Activated naive CD4-positive, alpha-beta T cell treated with anti-CD3 and anti-CD28 coated beads for 36 hours (primary cell): ENCODE measurements around the gene GPATCH1. TPM values are rescaled to one million over a fixed set of nuclear protein-coding genes. Genes with fewer than 3 reads are reported as not detected.
A peak's percentile ranks its signal among the peaks of the same experiment; 100 is the strongest.
"Not testable (repeated sequence)": the region's sequence is repeated elsewhere in the genome, so short reads cannot be mapped to it uniquely, and the experiment has no call there.

Experiments used
- CTCF ChIA-PET: fragments of 350-600 bp; sonication (Branson Sonifier 250); formaldehyde crosslinking; loops from one replicate; lab custom pipeline; 2021; ENCODE audit warnings: antibody characterized with exemption; lab: Charles Lee
- DNase-seq: peaks from one replicate; pipeline ENCODE4 v3.0.0-alpha.2; 2020
- H3K27ac Mint-ChIP-seq: one replicate; pipeline ENCODE4 v1.8.0; 2021; ENCODE audit warnings: mild to moderate bottlenecking, mixed read lengths
- H3K27me3 Mint-ChIP-seq: one replicate; pipeline ENCODE4 v1.8.0; 2021; ENCODE audit warnings: low read depth, mixed read lengths
- H3K36me3 Mint-ChIP-seq: one replicate; pipeline ENCODE4 v1.8.0; 2021; ENCODE audit warnings: low read depth, mixed read lengths
- H3K4me1 Mint-ChIP-seq: one replicate; pipeline ENCODE4 v1.8.0; 2021; ENCODE audit warnings: low read depth, mixed read lengths
- H3K4me3 Mint-ChIP-seq: one replicate; pipeline ENCODE4 v1.8.0; 2021; ENCODE audit warnings: mild to moderate bottlenecking, moderate library complexity, mixed read lengths
- H3K9me3 Mint-ChIP-seq: one replicate; pipeline ENCODE4 v1.8.0; 2021; ENCODE audit warnings: mixed read lengths
- intact Hi-C: fragments of 100-400 bp; cut with micrococcal nuclease; formaldehyde crosslinking; loops from one replicate; pipeline ENCODE4 v1.15.1; 2023
- total RNA-seq, 2 experiments: library from RNA; stranded (reverse); gene quantifications; one replicate each; pipeline ENCODE4 v1.2.3, GENCODE V29; 2021

GPATCH1 gene
- total RNA-seq: 1 to 10 TPM; 8.3 to 9.1 TPM

GRCh38 chr19:33080761-33081681 lies at the start of gene GPATCH1:
GPATCH1 (plus strand) TSS chr19:33081181; CDS start chr19:33081194, 13 bp downstream.
- Mint-ChIP-seq H3K27me3 (no peaks in the 10 kb centered on the region), H3K9me3 (no peaks in the 10 kb centered on the region)

GRCh38 chr19:33032218-33032781 lies 48.7 kb upstream of the GPATCH1 start:
- H3K4me1 Mint-ChIP-seq: peaks cover 4% of the 10 kb centered on the region
- H3K36me3 Mint-ChIP-seq: peaks cover 2% of the 10 kb centered on the region
- H3K27me3 Mint-ChIP-seq: no peaks in the 10 kb centered on the region
- intact Hi-C loops: no loop called here
- H3K27ac Mint-ChIP-seq: no peak overlapping the region
- no peak for DNase-seq
- H3K4me3 Mint-ChIP-seq: no peak overlapping the region
- CTCF ChIA-PET: no interaction called here
- peaks cover 5% of the 10 kb centered on the region for H3K9me3 Mint-ChIP-seq

More at GRCh38 chr19:33080761-33081681, at the start of gene GPATCH1:
- intact Hi-C loops: loop anchor here (1.0 to 10.0 kb wide), 7 partner anchors 44 to 1726 kb away; partner anchors contain the start of genes FAAP24, NUDT19 and PDCD5
- Mint-ChIP-seq H3K36me3 (no peaks in the 10 kb centered on the region), H3K27ac (peak within 1 kb of the TSS; percentile 88), H3K4me1 (peaks cover 25% of the 10 kb centered on the region), H3K4me3 (peak within 1 kb of the TSS; percentile 99)
- CTCF ChIA-PET: interaction anchor here (0.6 to 0.9 kb wide), 2 partner anchors 106 to 296 kb away, joined by 3 read pairs; no protein-coding TSS in a partner anchor
- DNase-seq: peak; percentile 89

GRCh38 chr19:33035461-33035860 lies 45.5 kb upstream of the GPATCH1 start:
- CTCF ChIA-PET: no interaction called here
- DNase-seq: no peak
- peaks cover 9% of the 10 kb centered on the region for H3K4me1 Mint-ChIP-seq
- H3K4me3 Mint-ChIP-seq: no peak overlapping the region
- H3K27me3 Mint-ChIP-seq: no peaks in the 10 kb centered on the region
- H3K36me3 Mint-ChIP-seq: no peaks in the 10 kb centered on the region
- intact Hi-C loops: no loop called here
- no peak overlapping the region for H3K27ac Mint-ChIP-seq
- H3K9me3 Mint-ChIP-seq: peaks cover 2% of the 10 kb centered on the region

- intact Hi-C loops: loop anchor here (1.0 kb wide), 1 partner anchor 45 kb away; the partner anchor contains the start of gene GPATCH1
- H3K9me3 Mint-ChIP-seq, H3K27me3 Mint-ChIP-seq, H3K4me1 Mint-ChIP-seq, CTCF ChIA-PET, H3K36me3 Mint-ChIP-seq, H3K4me3 Mint-ChIP-seq, DNase-seq: not testable (repeated sequence)
- peak overlapping the region; percentile 57 for H3K27ac Mint-ChIP-seq
Observed at GRCh38 chr19:33036370-33037167, 44.4 kb upstream of the GPATCH1 start.

DNA sequence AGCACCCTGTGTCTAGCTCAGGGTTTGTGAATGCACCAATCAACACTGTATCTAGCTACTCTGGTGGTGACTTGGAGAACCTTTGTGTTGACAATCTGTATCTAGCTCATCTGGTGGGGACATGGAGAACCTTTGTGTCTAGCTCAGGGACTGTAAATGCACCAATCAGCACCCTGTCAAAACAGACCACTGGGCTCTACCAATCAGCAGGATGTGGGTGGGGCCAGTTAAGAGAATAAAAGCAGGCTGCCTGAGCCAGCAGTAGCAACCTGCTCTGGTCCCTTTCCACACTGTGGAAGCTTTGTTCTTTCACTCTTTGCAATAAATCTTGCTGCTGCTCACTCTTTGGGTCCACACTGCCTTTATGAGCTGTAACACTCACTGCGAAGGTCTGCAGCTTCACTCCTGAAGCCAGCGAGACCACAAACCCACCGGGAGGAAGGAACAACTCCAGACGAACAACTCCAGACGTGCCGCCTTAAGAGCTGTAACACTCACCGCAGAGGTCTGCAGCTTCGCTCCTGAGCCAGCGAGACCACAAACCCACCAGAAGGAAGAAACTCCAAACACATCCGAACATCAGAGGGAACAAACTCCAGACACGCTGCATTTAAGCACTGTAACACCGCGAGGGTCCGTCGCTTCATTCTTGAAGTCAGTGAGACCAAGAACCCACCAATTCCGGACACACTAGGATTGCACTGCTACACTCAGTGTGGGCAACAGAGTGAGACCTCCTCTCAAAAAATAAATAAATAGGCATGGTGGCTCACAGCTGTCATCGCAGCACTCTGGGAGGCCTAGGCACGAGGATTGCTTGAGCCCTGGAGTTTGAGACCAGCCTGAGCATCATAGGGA lies 43.6 kb upstream of the GPATCH1 start:
- CTCF ChIA-PET: interaction anchor here (1.0 kb wide), 1 partner anchor 93 kb away, joined by 3 read pairs; no protein-coding TSS in a partner anchor
- intact Hi-C loops: loop anchor here (1.0 kb wide), 1 partner anchor 44 kb away; the partner anchor contains the start of gene GPATCH1
- Mint-ChIP-seq H3K4me3 (peak overlapping the region; percentile 73), H3K27ac (peak overlapping the region; percentile 57)
- not testable (repeated sequence) for H3K9me3 Mint-ChIP-seq, H3K36me3 Mint-ChIP-seq, H3K4me1 Mint-ChIP-seq, H3K27me3 Mint-ChIP-seq
- DNase-seq: peak; percentile 40

DNA sequence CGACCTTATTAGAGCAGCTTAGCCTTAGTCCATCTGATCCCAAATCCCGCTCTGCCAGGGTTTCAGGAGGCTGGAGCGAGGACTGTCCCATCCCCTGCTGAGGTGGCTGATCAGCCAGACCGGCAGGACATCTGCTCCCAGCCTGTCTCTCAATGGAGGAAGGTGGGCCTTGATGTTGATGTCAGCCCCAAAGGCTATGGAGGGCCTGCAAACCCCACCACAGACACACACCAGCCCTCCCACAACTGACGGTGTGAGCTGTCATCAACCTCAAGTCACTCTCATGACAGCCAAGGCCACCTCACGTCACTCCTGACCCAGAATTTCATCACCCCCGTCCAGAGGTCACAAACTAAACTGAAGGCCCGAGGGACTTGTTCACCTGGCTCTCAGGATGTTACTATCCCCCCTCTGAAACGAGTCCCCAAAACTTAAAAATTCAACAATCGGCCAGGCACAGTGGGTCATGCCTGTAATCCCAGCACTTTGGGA lies 41.8 kb upstream of the GPATCH1 start:
- H3K36me3 Mint-ChIP-seq: no peaks in the 10 kb centered on the region
- no peak overlapping the region for H3K27ac Mint-ChIP-seq
- H3K4me3 Mint-ChIP-seq: no peak overlapping the region
- H3K4me1 Mint-ChIP-seq: peaks cover 9% of the 10 kb centered on the region
- H3K27me3 Mint-ChIP-seq: no peaks in the 10 kb centered on the region
- CTCF ChIA-PET: no interaction called here
- no peak for DNase-seq
- intact Hi-C loops: no loop called here
- peaks cover 2% of the 10 kb centered on the region for H3K9me3 Mint-ChIP-seq

DNA sequence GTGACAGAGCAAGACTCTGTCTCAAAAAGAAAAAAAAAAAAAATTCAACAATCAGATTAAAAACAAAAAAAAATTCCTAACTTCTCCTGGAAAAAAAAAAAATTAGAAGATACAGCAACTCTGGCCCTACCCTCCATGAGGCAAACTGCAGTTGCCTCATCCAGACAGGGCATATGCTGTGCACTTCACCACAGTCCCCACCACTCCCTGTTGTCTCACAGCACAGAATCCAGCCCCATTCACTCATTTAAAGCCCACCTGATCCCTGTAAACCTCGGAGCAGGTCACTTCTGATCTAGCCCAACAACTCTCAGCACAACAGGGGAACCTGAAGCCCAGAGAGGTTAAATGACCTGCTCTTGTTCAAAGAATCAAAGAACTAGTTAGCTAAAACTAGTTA lies 41.2 kb upstream of the GPATCH1 start:
- Mint-ChIP-seq H3K27ac (no peak overlapping the region), H3K4me1 (peaks cover 9% of the 10 kb centered on the region), H3K36me3 (no peaks in the 10 kb centered on the region), H3K9me3 (peaks cover 2% of the 10 kb centered on the region), H3K27me3 (no peaks in the 10 kb centered on the region), H3K4me3 (no peak overlapping the region)
- DNase-seq: no peak
- intact Hi-C loops: no loop called here
- CTCF ChIA-PET: no interaction called here

- intact Hi-C loops: no loop called here
- Mint-ChIP-seq H3K27me3 (no peaks in the 10 kb centered on the region), H3K9me3 (peaks cover 2% of the 10 kb centered on the region), H3K4me1 (peaks cover 9% of the 10 kb centered on the region), H3K36me3 (no peaks in the 10 kb centered on the region), H3K27ac (no peak overlapping the region), H3K4me3 (no peak overlapping the region)
- DNase-seq: no peak
- CTCF ChIA-PET: interaction anchor here (0.7 kb wide), 1 partner anchor 94 kb away, joined by 3 read pairs; no protein-coding TSS in a partner anchor
Observed at GRCh38 chr19:33040994-33041827, 39.8 kb upstream of the GPATCH1 start.

GRCh38 chr19:33041828-33042160 lies 39.2 kb upstream of the GPATCH1 start:
- H3K4me1 Mint-ChIP-seq, CTCF ChIA-PET, H3K36me3 Mint-ChIP-seq, DNase-seq, H3K4me3 Mint-ChIP-seq, intact Hi-C loops, H3K27ac Mint-ChIP-seq, H3K9me3 Mint-ChIP-seq, H3K27me3 Mint-ChIP-seq: not testable (repeated sequence)

DNA sequence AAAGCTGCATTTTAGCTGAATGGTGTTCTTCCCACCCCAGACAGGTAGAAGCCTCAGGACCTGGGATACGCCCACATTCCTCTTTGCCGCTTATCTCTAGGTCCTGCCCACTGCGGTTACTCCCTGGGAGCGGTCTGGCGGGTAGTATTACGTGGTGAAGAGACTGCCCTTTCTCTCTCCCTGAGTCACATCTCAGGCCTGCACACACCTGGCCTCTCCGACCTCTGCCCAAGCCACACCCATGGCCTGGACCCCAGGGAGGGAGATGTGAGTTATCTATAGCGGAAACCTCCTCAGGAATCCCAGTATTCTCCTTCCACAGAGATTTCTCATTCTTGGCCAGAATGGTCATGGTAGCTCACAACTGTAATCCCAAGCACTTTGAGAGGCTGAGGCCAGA lies 33.6 kb upstream of the GPATCH1 start:
- H3K4me1 Mint-ChIP-seq: no peaks in the 10 kb centered on the region
- no peak overlapping the region for H3K4me3 Mint-ChIP-seq
- intact Hi-C loops: no loop called here
- no peaks in the 10 kb centered on the region for H3K36me3 Mint-ChIP-seq
- no peak for DNase-seq
- no peaks in the 10 kb centered on the region for H3K9me3 Mint-ChIP-seq
- H3K27me3 Mint-ChIP-seq: no peaks in the 10 kb centered on the region
- H3K27ac Mint-ChIP-seq: no peak overlapping the region
- CTCF ChIA-PET: no interaction called here
